GM21381 (cell line): ENCODE data around the gene TSPAN18.

Experiments used
- ATAC-seq: cut with Tn5 transposase; IDR thresholded peaks from one replicate; pipeline ENCODE4 v1.9.1; 2021; ENCODE audit warnings: mild to moderate bottlenecking, moderate library complexity; ENCODE audit not compliant: unreplicated experiment

The TSPAN18 gene

DNA sequence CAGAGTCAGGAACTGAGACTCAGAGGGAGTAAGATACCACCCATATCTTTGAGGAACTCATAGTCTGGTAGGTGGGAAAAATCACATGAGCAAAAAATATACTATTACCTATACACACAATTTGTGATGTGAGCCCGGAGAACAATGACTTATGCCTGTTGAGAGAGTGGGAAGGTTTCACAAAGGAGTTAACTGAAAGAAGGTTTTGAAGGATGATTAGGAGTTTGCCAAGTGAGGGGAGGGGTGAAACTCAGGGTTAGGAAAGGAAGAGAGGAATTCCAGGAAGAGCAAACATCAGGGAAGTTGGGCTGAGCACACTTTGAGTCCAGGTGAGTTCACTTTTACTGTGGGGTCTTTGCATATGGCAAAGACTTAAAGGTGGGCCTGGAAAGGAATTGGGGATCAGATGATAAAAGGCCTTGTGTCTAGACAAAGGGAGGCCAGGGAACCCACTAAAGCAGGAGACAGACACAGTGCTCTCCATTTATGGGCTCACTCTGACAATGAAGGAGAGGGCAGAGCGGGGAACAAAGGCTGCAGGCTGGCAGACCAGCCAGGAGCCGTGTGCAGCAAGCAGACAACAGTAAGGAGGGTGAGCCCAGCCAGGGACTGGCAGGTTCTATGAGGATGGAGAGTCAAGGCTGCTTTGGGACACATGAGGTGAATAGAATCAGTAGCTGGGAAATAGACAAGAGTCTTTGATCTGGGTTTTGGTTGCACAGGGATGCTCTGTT lies 33.1 kb downstream of the TSPAN18 start:
- no peak for ATAC-seq

DNA sequence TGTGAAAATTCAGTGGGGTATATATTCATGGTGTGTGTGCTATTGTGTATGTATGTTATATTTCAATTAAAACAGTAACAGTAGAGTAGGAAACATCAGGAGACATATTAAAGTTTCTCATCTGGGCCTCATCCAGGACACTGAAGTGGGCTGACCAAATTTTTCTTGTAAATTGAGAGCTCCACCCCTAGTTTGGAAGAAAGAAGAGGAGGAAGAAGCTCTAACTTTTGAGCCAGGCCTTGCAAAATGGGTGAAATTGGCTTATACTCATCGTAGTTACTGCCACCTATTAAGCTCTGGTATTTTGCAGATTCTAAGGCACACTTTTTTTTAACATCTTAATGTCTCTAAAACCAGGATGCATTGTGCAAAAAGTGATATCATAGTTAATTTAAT lies 33.7 kb downstream of the TSPAN18 start:
- ATAC-seq = no peak

- ATAC-seq = no peak
These were observed 34.3 kb downstream of the TSPAN18 start for GRCh38 chr11:44760917-44761550.

- no peak for ATAC-seq
These were observed 34.8 kb downstream of the TSPAN18 start for GRCh38 chr11:44761551-44761961.

- ATAC-seq = no peak
These were observed 36.5 kb downstream of the TSPAN18 start for GRCh38 chr11:44763121-44763820.

DNA sequence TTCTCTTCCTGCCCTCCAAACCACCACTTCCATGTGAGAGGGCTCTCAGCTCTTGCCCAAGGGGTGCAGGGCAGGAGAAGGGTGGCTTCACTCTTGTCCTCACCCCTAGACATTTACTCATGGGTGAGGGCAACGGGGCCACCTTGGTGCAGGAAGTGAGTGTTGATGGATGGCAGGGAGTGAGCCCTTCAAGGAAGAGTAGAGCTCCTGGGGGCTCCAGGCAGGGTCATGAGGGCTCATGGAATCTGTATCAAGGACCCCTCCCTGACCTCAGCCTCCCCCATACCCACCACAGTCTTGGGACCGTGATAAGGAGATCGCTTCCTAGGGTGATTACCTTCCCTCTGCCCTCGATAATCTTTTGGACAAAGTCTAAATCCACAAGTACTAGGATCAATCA lies 37.8 kb downstream of the TSPAN18 start:
- no peak for ATAC-seq

DNA sequence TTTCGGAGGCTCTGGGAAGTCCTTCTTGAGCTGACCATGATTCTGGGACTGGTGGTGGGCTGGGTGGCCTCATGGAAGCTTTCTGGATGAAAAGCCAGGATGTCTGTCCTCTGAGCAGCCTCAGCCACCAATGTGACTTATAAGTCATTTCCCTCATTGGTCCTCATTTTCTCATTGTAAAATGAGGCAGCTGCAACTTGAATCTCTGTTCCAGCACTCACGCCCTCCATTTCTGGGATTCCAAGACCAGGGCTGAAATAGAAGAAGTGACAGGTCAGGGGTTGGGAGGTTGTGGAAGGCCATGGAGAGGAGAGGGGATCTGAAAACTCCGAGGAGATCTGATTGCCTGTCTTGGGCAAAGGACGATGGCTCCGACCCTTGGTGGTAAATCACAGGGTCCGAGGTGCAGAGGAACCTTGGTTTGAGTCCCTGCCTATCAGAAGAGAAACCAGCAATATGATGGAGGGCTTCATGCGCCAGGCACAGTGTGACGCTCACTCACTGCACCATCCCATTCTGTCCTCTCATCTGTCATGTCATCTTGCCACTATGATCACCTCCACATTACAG lies 38.3 kb downstream of the TSPAN18 start:
- ATAC-seq = no peak

DNA sequence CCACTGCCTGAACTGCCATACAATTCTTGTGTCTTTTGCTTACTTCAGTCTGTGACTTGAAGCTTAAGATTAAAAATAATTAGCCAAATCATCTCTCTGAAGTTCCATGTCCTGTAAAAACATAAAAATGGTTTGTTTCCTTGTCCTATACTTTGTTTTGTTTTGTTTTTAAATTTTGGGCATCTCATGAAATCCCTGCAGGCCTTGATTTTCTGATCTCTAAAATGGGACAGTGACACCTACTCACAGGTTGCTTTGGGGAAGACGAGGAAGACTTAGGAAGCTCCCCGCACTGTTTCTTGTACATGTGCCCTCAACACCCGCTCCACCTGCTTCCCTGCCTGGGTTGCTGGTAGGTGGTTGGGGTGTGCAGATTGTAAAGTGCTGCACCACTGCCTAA lies 38.9 kb downstream of the TSPAN18 start:
- ATAC-seq = no peak

GRCh38 chr11:44766112-44766971 lies 39.6 kb downstream of the TSPAN18 start:
- no peak for ATAC-seq

GRCh38 chr11:44766972-44767278 lies 40.2 kb downstream of the TSPAN18 start:
- ATAC-seq = no peak

- no peak for ATAC-seq
These were observed 40.7 kb downstream of the TSPAN18 start for GRCh38 chr11:44767421-44767820.

DNA sequence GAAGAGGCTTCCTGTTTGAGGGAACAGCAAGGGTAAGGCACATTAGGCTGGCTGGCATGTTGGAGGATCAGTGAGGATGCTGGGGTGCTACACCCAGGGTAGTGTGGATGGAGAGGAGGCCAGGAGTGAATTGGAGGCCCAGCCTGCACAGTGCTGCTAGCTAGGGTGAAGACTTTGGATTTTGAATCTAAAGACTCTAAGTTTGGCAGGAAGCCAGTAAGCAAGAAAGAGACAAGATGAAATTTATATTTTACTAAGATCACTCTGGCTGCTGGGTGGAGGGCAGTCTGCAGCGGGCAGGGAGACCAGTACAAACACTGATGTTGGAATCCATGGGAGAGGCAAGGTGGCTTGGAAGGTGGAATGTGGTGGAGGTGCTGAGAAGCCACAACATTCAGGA lies 43.6 kb downstream of the TSPAN18 start:
- ATAC-seq = no peak

DNA sequence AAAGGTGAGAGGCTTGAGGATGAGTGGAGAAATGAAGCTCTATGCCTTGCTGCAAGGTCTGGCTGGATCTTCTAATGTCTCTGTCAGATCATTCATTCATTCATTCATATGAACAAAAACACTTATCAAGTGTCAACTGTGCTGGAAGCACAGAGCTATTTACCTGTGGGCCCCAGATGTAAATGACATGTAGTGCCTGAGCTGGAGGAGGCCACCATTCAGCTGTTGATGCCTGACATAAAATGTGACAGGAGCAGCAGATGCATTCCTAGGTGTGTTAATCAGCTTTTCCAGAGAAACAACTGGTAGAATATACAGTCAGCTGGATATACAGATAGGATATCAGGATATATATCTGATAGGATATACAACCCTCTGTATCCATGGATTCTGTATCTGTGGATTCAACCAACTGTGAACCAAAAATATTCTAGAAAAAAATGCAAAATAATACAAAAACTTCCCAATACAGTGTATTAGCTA lies 44.5 kb downstream of the TSPAN18 start:
- ATAC-seq = no peak

DNA sequence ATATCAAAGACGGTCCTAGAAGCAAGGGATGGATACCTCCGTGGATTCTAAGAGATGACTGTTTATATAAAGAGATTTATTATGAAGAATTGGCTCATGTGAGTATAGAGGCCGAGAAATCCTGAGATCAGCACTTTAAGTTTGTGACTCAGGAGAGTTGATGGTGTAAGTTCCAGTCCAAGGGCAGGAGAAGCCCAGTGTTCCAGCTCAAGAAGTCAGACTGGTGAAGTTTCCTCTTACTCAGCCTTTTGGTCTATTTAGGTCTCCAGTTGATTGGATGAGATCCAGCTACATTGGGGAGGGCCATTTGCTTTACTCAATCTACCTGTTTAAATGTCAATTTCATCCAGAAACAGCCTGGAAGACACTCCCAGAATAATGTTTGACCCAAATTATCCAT lies 45.1 kb downstream of the TSPAN18 start:
- no peak for ATAC-seq

- ATAC-seq = no peak
These were observed 46.7 kb downstream of the TSPAN18 start for GRCh38 chr11:44773351-44773965.

DNA sequence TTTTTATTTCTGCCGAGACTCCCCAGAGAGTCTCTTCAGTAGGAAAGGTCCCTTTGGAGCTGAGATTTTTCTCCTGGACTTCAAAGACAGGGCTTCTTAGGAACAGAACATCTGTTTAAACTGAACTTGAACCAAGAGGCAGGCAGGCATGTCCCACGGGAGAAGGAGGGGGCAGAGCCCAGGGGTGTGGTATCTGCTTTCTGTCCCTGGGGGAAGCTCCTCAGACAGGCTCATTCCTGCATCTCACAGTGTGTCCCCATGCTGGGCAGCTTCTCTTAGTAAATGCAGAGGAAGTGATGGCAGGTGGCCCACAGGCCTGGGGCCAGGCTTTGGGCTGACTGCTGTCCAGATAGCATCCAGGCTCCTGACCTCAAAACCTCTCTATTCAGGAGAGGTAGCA lies 47.3 kb downstream of the TSPAN18 start:
- ATAC-seq = no peak

DNA sequence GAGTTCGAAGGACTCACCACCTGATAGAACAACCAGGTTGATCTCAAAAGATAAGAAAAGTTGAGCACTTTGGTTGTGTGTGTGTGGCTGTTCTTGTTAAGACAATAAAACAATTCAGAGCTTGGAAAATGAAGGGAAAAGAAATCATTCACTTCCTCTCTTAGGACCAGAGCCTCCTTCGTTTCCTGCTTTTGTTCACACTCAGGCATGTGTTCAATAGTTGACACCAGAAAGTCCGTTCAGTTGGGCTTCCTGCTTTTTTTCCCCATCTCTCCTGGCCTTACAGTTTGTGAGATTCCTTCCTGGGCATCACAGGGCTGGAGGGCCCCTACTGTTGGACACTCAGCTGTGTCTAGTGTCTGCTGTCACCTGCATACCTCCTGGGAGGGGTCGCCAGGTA lies 48.0 kb downstream of the TSPAN18 start:
- ATAC-seq = no peak

GRCh38 chr11:44775366-44775984 lies 48.7 kb downstream of the TSPAN18 start:
- ATAC-seq = no peak

DNA sequence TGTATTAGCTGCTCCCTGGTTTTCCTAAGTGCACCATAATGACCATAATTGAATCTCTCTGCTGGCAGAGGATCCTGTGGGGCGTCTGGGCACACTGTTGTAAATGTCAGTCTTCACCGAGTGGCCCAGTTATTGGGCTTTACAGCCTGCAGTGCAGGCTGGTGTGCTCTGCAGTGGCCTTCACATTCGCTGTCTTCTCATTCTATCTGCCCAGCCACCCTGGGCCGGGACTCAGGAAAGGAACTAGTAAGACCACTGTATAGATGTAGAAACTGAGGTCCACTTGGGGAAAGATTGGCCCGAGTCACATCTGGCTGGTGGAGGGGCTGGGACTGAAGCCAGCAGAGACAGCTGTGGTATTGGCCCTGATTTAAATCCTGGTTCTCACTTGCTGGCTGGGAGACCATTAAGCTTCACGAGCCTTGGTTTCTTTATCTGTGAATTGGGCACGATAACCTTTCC lies 49.3 kb downstream of the TSPAN18 start:
- ATAC-seq = no peak
